H1 (cell line): ENCODE data around the gene DGKD. TPM values are rescaled to one million over a fixed set of nuclear protein-coding genes. Genes with fewer than 3 reads are reported as not detected.

Source experiments
- CTCF ChIA-PET: fragments of 300-600 bp; sonication (Branson Sonifier 250); formaldehyde crosslinking; loops from one replicate; lab custom pipeline; 2021; ENCODE audit not compliant: partially characterized antibody; lab: Charles Lee
- POLR2A ChIA-PET: fragments of 300-600 bp; sonication (Branson Sonifier 250); formaldehyde crosslinking; loops from one replicate; lab custom pipeline; 2021; ENCODE audit warnings: inconsistent platforms; ENCODE audit not compliant: partially characterized antibody; lab: Charles Lee
- DNase-seq, 2 experiments: peaks; one replicate each; pipeline versions ENCODE4 v3.0.0 to v3.0.0-alpha.2; 2010 to 2022; ENCODE audit warnings: low spot score in 2 of 2, low read depth in 1 of 2, mixed read lengths in 1 of 2
- FAIRE-seq: peaks from 2 replicates; lab custom pipeline; 2011; peaks lifted over from hg19 to GRCh38; lab: Jason Lieb, UNC
- H2AFZ ChIP-seq: 2 replicates; pipeline ENCODE4 v1.8.1; 2012; ENCODE audit warnings: low read length, inconsistent platforms
- H2AK5ac ChIP-seq: 2 replicates; pipeline ENCODE4 v1.6.1; 2013; ENCODE audit warnings: low read depth, low read length
- H2BK120ac ChIP-seq: replicated peaks from 2 replicates; pipeline ENCODE3; 2013; ENCODE audit warnings: low read depth, low read length, inconsistent platforms
- H2BK12ac ChIP-seq: 2 replicates; pipeline ENCODE4 v1.6.1; 2013; ENCODE audit warnings: low read depth, low read length
- H2BK15ac ChIP-seq: 2 replicates; pipeline ENCODE4 v1.6.1; 2013; ENCODE audit warnings: low read length
- H2BK20ac ChIP-seq: 2 replicates; pipeline ENCODE4 v1.6.1; 2013; ENCODE audit warnings: low read length
- H2BK5ac ChIP-seq: 2 replicates; pipeline ENCODE4 v1.6.1; 2013; ENCODE audit warnings: low read depth, low read length
- H3K14ac ChIP-seq: 2 replicates; pipeline ENCODE4 v1.6.1; 2013; ENCODE audit warnings: inconsistent platforms; ENCODE audit not compliant: insufficient read length
- H3K18ac ChIP-seq: 2 replicates; pipeline ENCODE4 v1.6.1; 2013; ENCODE audit warnings: low read length; ENCODE audit errors: extremely low read depth
- H3K23ac ChIP-seq: 2 replicates; pipeline ENCODE4 v1.6.1; 2013; ENCODE audit warnings: inconsistent platforms; ENCODE audit not compliant: insufficient read length
- H3K23me2 ChIP-seq: 2 replicates; pipeline ENCODE4 v1.6.1; 2013; ENCODE audit warnings: low read depth, low read length
- H3K27ac ChIP-seq: 2 replicates; pipeline ENCODE4 v1.6.1; 2011; ENCODE audit warnings: low read depth, low read length, inconsistent platforms
- H3K27me3 ChIP-seq, 4 experiments: replicated peaks in 1 of 4; 1 replicate in 1 of 4; 2 replicates in 3 of 4; pipeline versions ENCODE4 v1.6.1 to v1.8.1; 2011 to 2013; ENCODE audit warnings: low read length in 3 of 4, mild to moderate bottlenecking in 3 of 4, inconsistent platforms in 2 of 4, mixed read lengths in 2 of 4, moderate library complexity in 1 of 4; ENCODE audit not compliant: control insufficient read depth in 3 of 4, insufficient read depth in 3 of 4; ENCODE audit errors: extremely low read depth in 1 of 4
- H3K36me3 ChIP-seq, 4 experiments: 2 replicates each; pipeline versions ENCODE4 v1.6.1 to v1.8.1; 2011 to 2013; ENCODE audit warnings: mild to moderate bottlenecking in 4 of 4, low read length in 3 of 4, moderate library complexity in 2 of 4, control low read depth in 1 of 4, inconsistent platforms in 1 of 4; ENCODE audit not compliant: insufficient read depth in 4 of 4, control insufficient read depth in 2 of 4
- H3K4ac ChIP-seq: replicated peaks from 2 replicates; pipeline ENCODE3; 2013; ENCODE audit warnings: low read length, low read depth, mixed read lengths, inconsistent platforms; ENCODE audit not compliant: insufficient read length
- H3K4me1 ChIP-seq, 4 experiments: replicated peaks in 1 of 4; 1 replicate in 1 of 4; 2 replicates in 3 of 4; pipeline versions ENCODE4 v1.6.1 to v1.8.1; 2011 to 2013; ENCODE audit warnings: low read length in 3 of 4, inconsistent platforms in 2 of 4, mixed read lengths in 1 of 4; ENCODE audit not compliant: insufficient read depth in 4 of 4, control insufficient read depth in 3 of 4
- H3K4me2 ChIP-seq, 2 experiments: 2 replicates each; pipeline versions ENCODE4 v1.6.1 to v1.8.1; 2011 to 2013; ENCODE audit warnings: low read depth in 2 of 2, low read length in 2 of 2, control low read depth in 1 of 2, inconsistent platforms in 1 of 2, mild to moderate bottlenecking in 1 of 2; ENCODE audit not compliant: insufficient read depth in 1 of 2
- H3K4me3 ChIP-seq, 4 experiments: fragments of 200-600, 300-600 bp in 1 of 4; sonication (generic), shearing (Covaris generic), sonication (Bioruptor Twin) in 1 of 4; 2 replicates each; pipeline versions ENCODE4 v1.5.1 to v1.8.1; 2011 to 2016; ENCODE audit warnings: low read length in 4 of 4, low read depth in 3 of 4, control low read depth in 2 of 4, inconsistent platforms in 2 of 4, mild to moderate bottlenecking in 2 of 4, mixed read lengths in 1 of 4, moderate library complexity in 1 of 4; ENCODE audit not compliant: insufficient read depth in 2 of 4; ENCODE audit errors: extremely low read depth in 1 of 4
- H3K56ac ChIP-seq: replicated peaks from 2 replicates; pipeline ENCODE3; 2013; ENCODE audit warnings: low read depth, mild to moderate bottlenecking, mixed read lengths, low read length, inconsistent platforms; ENCODE audit not compliant: insufficient read length
- H3K79me1 ChIP-seq: 2 replicates; pipeline ENCODE4 v1.6.1; 2013; ENCODE audit warnings: low read depth, low read length, control low read depth
- H3K79me2 ChIP-seq, 2 experiments: 2 replicates each; pipeline versions ENCODE4 v1.6.1 to v1.8.1; 2012 to 2013; ENCODE audit warnings: low read length in 2 of 2, mild to moderate bottlenecking in 2 of 2, inconsistent platforms in 1 of 2; ENCODE audit not compliant: insufficient read depth in 2 of 2, control insufficient read depth in 1 of 2
- H3K9ac ChIP-seq, 4 experiments: replicated peaks in 1 of 4; 1 replicate in 1 of 4; 2 replicates in 3 of 4; pipeline versions ENCODE4 v1.6.1 to v1.8.1; 2011 to 2013; ENCODE audit warnings: low read depth in 3 of 4, low read length in 3 of 4, control low read depth in 2 of 4, mild to moderate bottlenecking in 2 of 4, moderate library complexity in 2 of 4, inconsistent platforms in 1 of 4; ENCODE audit errors: extremely low read depth in 1 of 4
- H3K9me3 ChIP-seq, 2 experiments: 2 replicates each; pipeline versions ENCODE4 v1.6.1 to v1.8.1; 2012 to 2013; ENCODE audit warnings: mild to moderate bottlenecking in 2 of 2, moderate library complexity in 2 of 2, control low read depth in 1 of 2, inconsistent platforms in 1 of 2, low read depth in 1 of 2, low read length in 1 of 2, mixed read lengths in 1 of 2; ENCODE audit not compliant: insufficient read depth in 2 of 2
- H4K20me1 ChIP-seq, 2 experiments: replicated peaks in 1 of 2; 2 replicates each; pipeline versions ENCODE3 to v1.8.1; 2011 to 2013; ENCODE audit warnings: inconsistent platforms in 2 of 2, low read length in 2 of 2, mild to moderate bottlenecking in 1 of 2; ENCODE audit not compliant: insufficient read depth in 2 of 2, control insufficient read depth in 1 of 2
- H4K5ac ChIP-seq: 2 replicates; pipeline ENCODE4 v1.6.1; 2013; ENCODE audit warnings: low read length, low read depth, mixed read lengths, inconsistent platforms; ENCODE audit not compliant: insufficient read length
- H4K8ac ChIP-seq: 2 replicates; pipeline ENCODE4 v1.8.0; 2013; ENCODE audit warnings: mild to moderate bottlenecking, moderate library complexity, low read length, inconsistent platforms; ENCODE audit not compliant: insufficient read depth; ENCODE audit errors: extremely low read depth
- H4K91ac ChIP-seq: replicated peaks from 2 replicates; pipeline ENCODE3; 2013; ENCODE audit warnings: low read length, mixed read lengths, inconsistent platforms; ENCODE audit not compliant: insufficient read length
- EP300 ChIP-seq, 2 experiments: IDR thresholded peaks; 1 replicate in 1 of 2; 2 replicates in 1 of 2; pipeline ENCODE4 v1.6.1; 2011 to 2012; ENCODE audit warnings: low read depth in 2 of 2, low read length in 2 of 2, mild to moderate bottlenecking in 2 of 2, borderline replicate concordance in 1 of 2, inconsistent platforms in 1 of 2, moderate library complexity in 1 of 2
- MAX ChIP-seq: IDR thresholded peaks from 2 replicates; pipeline ENCODE4 v1.6.1; 2012; ENCODE audit warnings: inconsistent platforms
- SIN3A ChIP-seq, 2 experiments: IDR thresholded peaks in 1 of 2; conservative IDR thresholded peaks in 1 of 2; 2 replicates each; pipeline ENCODE4 v1.6.1; 2011 to 2012; ENCODE audit warnings: low read length in 2 of 2, improper control_type of control experiment in 1 of 2, low read depth in 1 of 2, mild to moderate bottlenecking in 1 of 2
- TEAD4 ChIP-seq: IDR thresholded peaks from 2 replicates; pipeline ENCODE4 v1.6.1; 2012; ENCODE audit warnings: low read depth, low read length, inconsistent platforms, mixed read lengths
- WGBS, 2 experiments: shearing (Covaris generic) in 1 of 2; methylation state at CpG; one replicate each; pipeline versions ENCODE4 v1.1.6 to v1.1.7; 2013 to 2015; ENCODE audit warnings: low lambda C conversion rate in 2 of 2, mixed read lengths in 2 of 2, inconsistent platforms in 1 of 2, low coverage in 1 of 2, missing lambda C conversion rate in 1 of 2; ENCODE audit not compliant: insufficient replicate concordance in 2 of 2, insufficient coverage in 1 of 2, insufficient read length in 1 of 2; ENCODE audit errors: extremely low coverage in 1 of 2, missing lambda C conversion rate in 1 of 2; 5-methylcytosine and 5-hydroxymethylcytosine counted together
- polyA plus RNA-seq, 7 experiments: library from polyadenylated mRNA; depleted of rRNA in 3 of 7; stranded (reverse) in 5 of 7; unstranded in 2 of 7; fragments of >200 nt in 5 of 7; fragments of 200-250 nt in 2 of 7; gene quantifications; 1 replicate in 5 of 7; 2 replicates in 1 of 7; 4 replicates in 1 of 7; pipeline versions ENCODE4 v1.2.1 to v1.2.3, GENCODE V29; 2011 to 2013; ENCODE audit warnings: missing spikeins in 2 of 7, mixed read lengths in 2 of 7
- total RNA-seq: library from RNA; stranded (reverse); fragmentation: NEBNext Ultra II Directional; extraction: Animal tissue kit (Norgen Biotek cat#: 25700); gene quantifications from 2 replicates; pipeline ENCODE4 v1.2.1, GENCODE V29; 2021
- TF ChIP-seq, protein P1 (sequence below): IDR thresholded peaks from 2 replicates; pipeline ENCODE4 v1.6.1; 2011; ENCODE audit warnings: low read depth, mild to moderate bottlenecking, low read length; ENCODE audit not compliant: insufficient read depth

The DGKD gene
- total and polyA plus RNA-seq, 2 of the 8 experiments (the other 6 are each of a cell fraction or from before 2014, with no cell fraction given) = 7.7 to 30.9 TPM

DNA sequence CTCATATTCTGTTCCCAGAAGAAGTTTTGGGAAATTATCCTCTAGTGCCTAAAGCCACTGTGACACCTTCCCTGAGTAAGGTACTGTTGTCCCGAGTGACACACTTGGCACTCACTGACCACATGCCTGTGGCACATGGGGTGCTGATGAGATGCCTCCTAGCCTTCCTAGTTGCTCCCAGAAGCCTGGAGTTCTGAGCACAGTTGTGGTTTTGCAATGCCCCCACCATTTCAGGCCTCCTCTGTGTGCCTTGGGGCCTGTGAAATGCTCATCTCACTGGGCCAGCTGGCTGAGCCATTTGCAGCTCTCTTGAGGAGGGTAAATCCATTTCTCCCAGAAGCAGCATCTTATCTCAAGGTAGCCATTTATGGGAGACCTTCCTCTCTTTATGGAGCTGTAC lies 91.8 kb downstream of the DGKD start:
- Histone ChIP-seq H2AK5ac (no peak overlapping the region), H2BK15ac (no peak overlapping the region), H3K56ac (no peak overlapping the region), H2BK5ac (no peak overlapping the region), H4K91ac (no peak overlapping the region), H3K9ac (no peak overlapping the region), H4K5ac (no peak overlapping the region), H4K20me1 (peaks cover 2 to 3% of the 10 kb centered on the region in 2 experiments), H3K23me2 (no peaks in the 10 kb centered on the region), H3K79me1 (no peaks in the 10 kb centered on the region), H3K18ac (no peak overlapping the region), H3K27me3 (no peaks in the 10 kb centered on the region), H3K4me1 (no peaks in the 10 kb centered on the region; a peak in 1 of 7 replicates), H3K4me3 (no peak overlapping the region), H3K27ac (no peak overlapping the region), H3K4ac (no peak overlapping the region), H2BK12ac (no peak overlapping the region), H2AFZ (no peak overlapping the region), H3K9me3 (no peaks in the 10 kb centered on the region), H3K14ac (no peak overlapping the region), H3K23ac (no peak overlapping the region), H3K4me2 (no peak overlapping the region), H3K79me2 (no peaks in the 10 kb centered on the region), H3K36me3 (peaks cover 0 to 4% (median 0%) of the 10 kb centered on the region in 4 experiments; a peak in 1 of 8 replicates), H2BK120ac (no peak overlapping the region), H4K8ac (no peak overlapping the region), H2BK20ac (no peak overlapping the region)
- ChIA-PET POLR2A (interaction anchor here (0.5 kb wide), 1 partner anchor 120 kb away, joined by 3 read pairs; no protein-coding TSS in a partner anchor), CTCF (interaction anchor here (0.8 to 7.7 kb wide), 8 partner anchors 12 to 668 kb away, joined by 3 to 77 read pairs (median 4); no protein-coding TSS in a partner anchor)
- no peak for DNase-seq
- 86% methylated on average over 1 of the region's 1 CpG; no CpG with 5 or more reads in 1 of the 2 experiments for WGBS, 2 experiments
- FAIRE-seq = no peak
- TF ChIP-seq, protein P1, sequence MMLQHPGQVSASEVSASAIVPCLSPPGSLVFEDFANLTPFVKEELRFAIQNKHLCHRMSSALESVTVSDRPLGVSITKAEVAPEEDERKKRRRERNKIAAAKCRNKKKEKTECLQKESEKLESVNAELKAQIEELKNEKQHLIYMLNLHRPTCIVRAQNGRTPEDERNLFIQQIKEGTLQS = no peak
- TF ChIP-seq TEAD4 (no peak), MAX (no peak), SIN3A (conservative IDR thresholded peaks at IDR 0.05 in 1 of 2, IDR thresholded peaks at IDR 0.05 in 1 of 2; ENCODE audit: low read depth in 1 of 2, low read length in 2 of 2) (no peak), EP300 (IDR thresholded peaks at IDR 0.05; ENCODE audit: borderline replicate concordance in 1 of 2, low read depth in 2 of 2, low read length in 2 of 2) (no peak)
